NCI-H1105 treated with DMSO at 0.1 percent for 48 hours (cell line): ENCODE measurements around the gene COL23A1.

Source experiments
- DNase-seq: peaks from one replicate; lab custom pipeline; 2025; lab: John Stamatoyannopoulos, UW

COL23A1 gene

GRCh38 chr5:178392931-178393394, 197.2 kb downstream of the COL23A1 start:
- DNase-seq = no peak

GRCh38 chr5:178392386-178392785, 197.8 kb downstream of the COL23A1 start:
- no peak for DNase-seq

- DNase-seq = no peak
These were observed 198.7 kb downstream of the COL23A1 start for GRCh38 chr5:178391480-178391879.

GRCh38 chr5:178389796-178390195, 200.4 kb downstream of the COL23A1 start:
- DNase-seq = no peak

- DNase-seq = no peak
These were observed 201.0 kb downstream of the COL23A1 start for GRCh38 chr5:178389026-178389729.

- DNase-seq = no peak
These were observed 201.7 kb downstream of the COL23A1 start for GRCh38 chr5:178388386-178389025.

- no peak for DNase-seq
These were observed 202.4 kb downstream of the COL23A1 start for GRCh38 chr5:178387856-178388190.

GRCh38 chr5:178387061-178387855, 202.9 kb downstream of the COL23A1 start:
- DNase-seq = no peak

- DNase-seq = no peak
These were observed 203.8 kb downstream of the COL23A1 start for GRCh38 chr5:178386336-178386931.

- DNase-seq = no peak
These were observed 204.7 kb downstream of the COL23A1 start for GRCh38 chr5:178385496-178385890.

GRCh38 chr5:178384816-178385495, 205.2 kb downstream of the COL23A1 start:
- DNase-seq = no peak

GRCh38 chr5:178383919-178384815, 206.0 kb downstream of the COL23A1 start:
- no peak for DNase-seq

GRCh38 chr5:178383301-178383918, 206.8 kb downstream of the COL23A1 start:
- no peak for DNase-seq

- DNase-seq = peak; percentile 76
These were observed 207.4 kb downstream of the COL23A1 start for GRCh38 chr5:178382754-178383164.

GRCh38 chr5:178381921-178382695, 208.1 kb downstream of the COL23A1 start:
- no peak for DNase-seq

- DNase-seq = no peak
These were observed 209.0 kb downstream of the COL23A1 start for GRCh38 chr5:178381206-178381605.

- no peak for DNase-seq
These were observed 209.6 kb downstream of the COL23A1 start for GRCh38 chr5:178380541-178381074.

GRCh38 chr5:178380086-178380485, 210.1 kb downstream of the COL23A1 start:
- no peak for DNase-seq
